ENCODE results near the gene CENPF.

The CENPF gene

DNA sequence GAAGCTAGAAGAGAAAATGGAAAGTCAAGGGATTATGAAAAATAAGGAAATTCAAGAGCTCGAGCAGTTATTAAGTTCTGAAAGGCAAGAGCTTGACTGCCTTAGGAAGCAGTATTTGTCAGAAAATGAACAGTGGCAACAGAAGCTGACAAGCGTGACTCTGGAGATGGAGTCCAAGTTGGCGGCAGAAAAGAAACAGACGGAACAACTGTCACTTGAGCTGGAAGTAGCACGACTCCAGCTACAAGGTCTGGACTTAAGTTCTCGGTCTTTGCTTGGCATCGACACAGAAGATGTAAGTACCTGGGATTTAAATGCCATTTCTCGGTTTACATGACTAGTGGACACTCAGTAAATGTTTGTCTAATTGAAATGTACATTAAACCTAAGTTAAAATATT, 40.0 kb downstream of the CENPF start:
- no peaks in the 10 kb centered on the region for H3K9me3 Mint-ChIP-seq
- no peak overlapping the region for H3K4me3 Mint-ChIP-seq
- intact Hi-C loops (cut with micrococcal nuclease): no loop called here
- no peaks in the 10 kb centered on the region for H3K27me3 Mint-ChIP-seq
- H3K27ac Mint-ChIP-seq: no peak overlapping the region
- H3K36me3 Mint-ChIP-seq (ENCODE audit: low read depth): peaks cover 21% of the 10 kb centered on the region
- no peaks in the 10 kb centered on the region for H3K4me1 Mint-ChIP-seq (ENCODE audit: low read depth)

DNA sequence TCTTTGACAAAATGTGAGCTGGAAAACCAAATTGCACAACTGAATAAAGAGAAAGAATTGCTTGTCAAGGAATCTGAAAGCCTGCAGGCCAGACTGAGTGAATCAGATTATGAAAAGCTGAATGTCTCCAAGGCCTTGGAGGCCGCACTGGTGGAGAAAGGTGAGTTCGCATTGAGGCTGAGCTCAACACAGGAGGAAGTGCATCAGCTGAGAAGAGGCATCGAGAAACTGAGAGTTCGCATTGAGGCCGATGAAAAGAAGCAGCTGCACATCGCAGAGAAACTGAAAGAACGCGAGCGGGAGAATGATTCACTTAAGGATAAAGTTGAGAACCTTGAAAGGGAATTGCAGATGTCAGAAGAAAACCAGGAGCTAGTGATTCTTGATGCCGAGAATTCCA, 42.7 kb downstream of the CENPF start:
- Mint-ChIP-seq H3K4me3 (no peak overlapping the region), H3K27me3 (no peaks in the 10 kb centered on the region)

DNA sequence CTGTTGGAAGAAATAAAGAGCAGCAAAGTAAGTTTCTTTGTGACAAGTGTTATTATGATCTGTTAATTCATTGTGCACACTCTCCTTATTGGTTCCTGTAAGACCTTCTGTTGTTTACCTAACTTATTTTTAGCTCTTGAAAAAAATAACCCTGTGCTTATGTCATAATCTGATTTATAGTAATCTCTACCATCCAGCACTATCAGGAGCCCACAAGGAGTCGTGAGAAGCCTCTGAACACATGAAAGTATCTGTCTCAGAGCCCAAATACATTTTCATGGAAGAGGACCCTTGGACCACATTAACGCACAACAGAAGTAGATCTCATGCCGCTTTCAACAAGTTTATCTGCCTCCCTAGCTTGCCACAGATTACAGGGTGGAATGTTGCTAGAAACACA, 45.8 kb downstream of the CENPF start:
- Mint-ChIP-seq H3K36me3 (ENCODE audit: low read depth) (peaks cover 27% of the 10 kb centered on the region), H3K4me3 (no peak overlapping the region), H3K9me3 (no peaks in the 10 kb centered on the region), H3K4me1 (ENCODE audit: low read depth) (no peaks in the 10 kb centered on the region), H3K27me3 (no peaks in the 10 kb centered on the region), H3K27ac (no peak overlapping the region)
- intact Hi-C loops (cut with micrococcal nuclease): no loop called here

More for the DNA sequence above, 42.7 kb downstream of the CENPF start:
- intact Hi-C loops (cut with micrococcal nuclease): no loop called here
- Mint-ChIP-seq H3K36me3 (ENCODE audit: low read depth) (peaks cover 21% of the 10 kb centered on the region), H3K27ac (no peak overlapping the region), H3K4me1 (ENCODE audit: low read depth) (no peaks in the 10 kb centered on the region), H3K9me3 (no peaks in the 10 kb centered on the region)

DNA sequence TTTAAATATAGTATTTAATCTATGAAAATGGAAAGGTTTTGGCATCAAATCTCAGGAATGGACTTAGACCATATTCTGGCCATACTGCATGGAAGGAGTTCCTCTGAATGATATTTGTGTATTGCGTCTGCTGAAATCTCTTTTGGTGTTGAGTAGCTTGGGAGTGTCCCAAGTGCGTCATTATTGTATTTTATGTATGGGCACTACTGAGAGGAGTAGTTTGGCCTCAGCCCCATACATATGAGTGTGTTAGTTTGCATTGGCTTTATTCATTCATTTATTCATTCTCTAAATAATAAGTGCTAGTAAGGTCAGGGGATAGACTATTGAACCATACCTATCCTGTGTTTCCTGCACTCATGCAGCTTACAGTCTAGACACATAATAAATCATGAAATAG, 46.6 kb downstream of the CENPF start:
- H3K9me3 Mint-ChIP-seq: no peaks in the 10 kb centered on the region
- no peak overlapping the region for H3K27ac Mint-ChIP-seq
- H3K4me1 Mint-ChIP-seq (ENCODE audit: low read depth): no peaks in the 10 kb centered on the region
- intact Hi-C loops (cut with micrococcal nuclease): no loop called here
- no peak overlapping the region for H3K4me3 Mint-ChIP-seq
- H3K36me3 Mint-ChIP-seq (ENCODE audit: low read depth): peaks cover 26% of the 10 kb centered on the region
- H3K27me3 Mint-ChIP-seq: no peaks in the 10 kb centered on the region

DNA sequence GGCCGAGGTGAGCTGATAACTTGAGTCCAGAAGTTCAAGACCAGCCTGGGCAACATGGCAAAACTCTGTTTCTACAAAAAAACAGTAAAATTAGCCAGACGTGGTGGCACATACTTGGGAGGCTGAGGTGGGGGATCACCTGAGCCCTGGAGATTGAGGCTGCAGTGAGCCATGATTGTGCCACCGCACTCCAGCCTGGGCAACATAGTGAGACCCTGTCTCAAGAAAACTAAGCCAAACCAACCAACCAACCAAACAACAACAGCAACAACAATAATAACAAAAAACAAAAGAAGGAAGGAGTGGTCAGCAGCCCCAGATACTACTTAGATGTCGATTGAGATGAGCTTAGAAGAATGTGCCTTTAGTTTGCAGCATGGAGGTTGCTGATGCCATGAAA, 47.7 kb downstream of the CENPF start:
- no peaks in the 10 kb centered on the region for H3K27me3 Mint-ChIP-seq
- H3K36me3 Mint-ChIP-seq (ENCODE audit: low read depth): peaks cover 21% of the 10 kb centered on the region
- intact Hi-C loops (cut with micrococcal nuclease): no loop called here
- no peaks in the 10 kb centered on the region for H3K4me1 Mint-ChIP-seq (ENCODE audit: low read depth)
- no peak overlapping the region for H3K4me3 Mint-ChIP-seq
- H3K27ac Mint-ChIP-seq: no peak overlapping the region
- no peaks in the 10 kb centered on the region for H3K9me3 Mint-ChIP-seq

DNA sequence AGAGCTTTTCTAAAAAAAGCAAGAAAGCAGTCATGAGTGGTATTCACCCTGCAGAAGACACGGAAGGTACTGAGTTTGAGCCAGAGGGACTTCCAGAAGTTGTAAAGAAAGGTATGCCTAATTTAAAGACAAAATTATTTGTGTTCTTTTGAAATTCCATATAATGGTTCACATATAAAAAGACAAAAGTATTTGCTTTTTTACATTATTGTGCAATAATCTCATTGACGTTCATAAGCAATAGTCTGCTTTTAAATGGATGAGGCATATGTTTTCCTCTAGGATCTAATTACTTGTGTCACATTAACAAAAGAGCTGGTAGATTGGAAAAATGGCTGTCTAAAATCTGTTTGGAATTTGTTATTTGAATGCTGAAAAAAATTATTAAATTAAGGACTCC, 54.3 kb downstream of the CENPF start:
- H3K27ac Mint-ChIP-seq: no peak overlapping the region

DNA sequence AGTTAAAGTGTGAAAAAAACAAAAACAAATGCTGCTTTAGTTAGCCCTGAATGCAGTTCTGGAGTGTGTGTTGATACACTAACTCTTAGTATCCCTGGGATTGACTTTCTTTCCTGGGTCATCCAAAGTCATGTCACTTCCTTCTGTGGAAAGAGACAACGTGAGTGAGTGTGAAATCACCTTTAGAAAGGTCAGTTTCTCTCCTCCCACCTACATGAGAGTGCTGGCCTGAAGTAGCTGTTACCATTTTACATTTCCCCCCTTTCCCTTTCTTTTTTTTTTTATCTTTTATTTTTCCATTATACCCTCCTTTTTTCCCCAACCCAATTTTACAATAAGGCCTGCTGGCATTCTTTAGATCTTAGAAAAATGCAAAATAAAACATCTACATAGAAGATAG, 55.2 kb downstream of the CENPF start:
- H3K36me3 Mint-ChIP-seq (ENCODE audit: low read depth): peaks cover 33% of the 10 kb centered on the region
- H3K27me3 Mint-ChIP-seq: no peaks in the 10 kb centered on the region
- H3K9me3 Mint-ChIP-seq: no peaks in the 10 kb centered on the region
- intact Hi-C loops (cut with micrococcal nuclease): no loop called here
- no peaks in the 10 kb centered on the region for H3K4me1 Mint-ChIP-seq (ENCODE audit: low read depth)
- no peak overlapping the region for H3K27ac Mint-ChIP-seq
- H3K4me3 Mint-ChIP-seq: no peak overlapping the region

More for the DNA sequence above, 54.3 kb downstream of the CENPF start:
- intact Hi-C loops (cut with micrococcal nuclease): no loop called here
- Mint-ChIP-seq H3K27me3 (no peaks in the 10 kb centered on the region), H3K4me3 (no peak overlapping the region), H3K36me3 (ENCODE audit: low read depth) (peaks cover 31% of the 10 kb centered on the region), H3K9me3 (no peaks in the 10 kb centered on the region), H3K4me1 (ENCODE audit: low read depth) (no peaks in the 10 kb centered on the region)

DNA sequence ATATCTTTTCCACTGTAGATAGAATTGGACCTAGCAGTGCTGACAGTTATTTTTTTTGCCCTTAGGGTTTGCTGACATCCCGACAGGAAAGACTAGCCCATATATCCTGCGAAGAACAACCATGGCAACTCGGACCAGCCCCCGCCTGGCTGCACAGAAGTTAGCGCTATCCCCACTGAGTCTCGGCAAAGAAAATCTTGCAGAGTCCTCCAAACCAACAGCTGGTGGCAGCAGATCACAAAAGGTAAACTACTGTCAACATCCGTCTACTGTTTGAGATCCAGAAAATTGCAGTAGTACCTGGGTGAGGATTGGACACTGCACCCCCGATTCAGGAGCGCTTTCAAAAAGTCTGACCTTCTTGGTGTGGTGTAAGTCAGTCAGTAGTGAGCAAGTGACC, 55.8 kb downstream of the CENPF start:
- no peaks in the 10 kb centered on the region for H3K4me1 Mint-ChIP-seq (ENCODE audit: low read depth)
- no peak overlapping the region for H3K4me3 Mint-ChIP-seq
- peaks cover 34% of the 10 kb centered on the region for H3K36me3 Mint-ChIP-seq (ENCODE audit: low read depth)
- no peak overlapping the region for H3K27ac Mint-ChIP-seq
- no peaks in the 10 kb centered on the region for H3K9me3 Mint-ChIP-seq
- intact Hi-C loops (cut with micrococcal nuclease): no loop called here
- H3K27me3 Mint-ChIP-seq: no peaks in the 10 kb centered on the region

DNA sequence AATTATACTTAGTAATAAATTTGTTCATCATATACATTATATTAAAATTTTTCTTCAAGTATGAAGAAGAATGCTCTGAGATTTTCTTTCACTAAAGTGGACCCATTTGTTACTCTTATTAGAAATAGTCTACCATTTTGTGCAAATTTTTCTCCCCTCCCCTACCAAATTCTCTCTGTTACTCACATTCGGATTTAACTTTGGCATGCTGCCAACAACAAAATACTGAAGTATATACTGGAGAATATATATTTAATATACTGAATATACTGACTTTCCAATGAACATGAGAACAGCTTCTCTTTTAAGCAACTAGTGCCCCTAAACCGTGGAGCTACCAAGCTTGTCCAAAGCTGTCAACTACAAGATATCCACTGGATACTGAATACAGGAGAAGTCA, 57.2 kb downstream of the CENPF start:
- no peak overlapping the region for H3K27ac Mint-ChIP-seq

DNA sequence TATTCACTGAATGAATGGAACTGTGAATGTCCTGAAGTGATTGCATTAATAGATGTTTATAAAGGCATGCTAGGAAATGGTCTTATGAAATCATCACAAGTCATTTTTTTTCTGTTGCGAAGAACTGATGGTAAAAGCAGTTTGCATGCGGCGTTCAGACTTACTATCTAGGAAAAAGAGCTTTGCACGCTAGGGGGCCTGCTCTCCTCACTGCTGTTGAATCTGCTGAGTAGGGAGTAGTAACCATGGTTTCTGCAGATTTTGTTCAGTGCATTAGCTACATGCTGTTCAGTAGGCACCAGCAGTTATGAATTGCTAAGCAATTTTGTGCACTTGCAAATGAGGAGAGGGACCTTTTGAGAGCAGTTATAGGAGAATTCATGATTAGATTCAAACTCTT, 57.9 kb downstream of the CENPF start:
- intact Hi-C loops (cut with micrococcal nuclease): no loop called here
- Mint-ChIP-seq H3K27ac (no peak overlapping the region), H3K4me1 (ENCODE audit: low read depth) (no peaks in the 10 kb centered on the region), H3K9me3 (no peaks in the 10 kb centered on the region), H3K4me3 (no peak overlapping the region), H3K27me3 (no peaks in the 10 kb centered on the region), H3K36me3 (ENCODE audit: low read depth) (peaks cover 39% of the 10 kb centered on the region)

More for the DNA sequence above, 57.2 kb downstream of the CENPF start:
- H3K27me3 Mint-ChIP-seq: no peaks in the 10 kb centered on the region
- H3K9me3 Mint-ChIP-seq: no peaks in the 10 kb centered on the region
- H3K36me3 Mint-ChIP-seq (ENCODE audit: low read depth): peaks cover 32% of the 10 kb centered on the region
- intact Hi-C loops (cut with micrococcal nuclease): no loop called here
- no peak overlapping the region for H3K4me3 Mint-ChIP-seq
- no peaks in the 10 kb centered on the region for H3K4me1 Mint-ChIP-seq (ENCODE audit: low read depth)

DNA sequence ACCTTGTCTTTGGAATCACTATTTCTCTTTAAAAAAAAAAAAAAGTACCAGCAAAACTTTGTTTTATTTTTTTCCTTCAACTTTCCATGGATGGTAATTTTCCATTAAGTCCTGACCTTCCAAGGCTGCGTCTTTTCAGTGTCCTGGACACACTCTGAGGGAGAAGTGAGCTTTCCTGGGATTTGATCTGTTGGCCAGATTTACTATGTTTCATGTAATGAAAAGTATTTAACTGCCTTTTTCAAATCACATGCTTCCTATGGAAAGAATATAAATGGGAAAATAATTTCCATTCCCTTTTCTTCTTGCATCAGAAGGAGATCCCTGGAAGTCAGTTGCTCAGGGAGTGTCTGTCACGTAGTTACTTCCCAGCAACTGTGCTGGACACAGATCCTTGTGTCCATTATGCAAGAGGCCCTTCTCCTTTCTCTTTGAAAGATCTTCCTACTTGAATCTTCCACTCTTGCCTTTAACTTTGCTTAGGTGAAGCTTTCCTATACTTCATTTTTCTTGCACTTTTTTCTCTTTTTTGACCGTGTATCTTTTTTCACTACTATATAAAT, 59.3 kb downstream of the CENPF start:
- intact Hi-C loops (cut with micrococcal nuclease): no loop called here
- H3K36me3 Mint-ChIP-seq (ENCODE audit: low read depth): peaks cover 30% of the 10 kb centered on the region
- no peak overlapping the region for H3K4me3 Mint-ChIP-seq
- no peaks in the 10 kb centered on the region for H3K27me3 Mint-ChIP-seq
- no peaks in the 10 kb centered on the region for H3K9me3 Mint-ChIP-seq
- H3K4me1 Mint-ChIP-seq (ENCODE audit: low read depth): no peaks in the 10 kb centered on the region
- H3K27ac Mint-ChIP-seq: no peak overlapping the region

DNA sequence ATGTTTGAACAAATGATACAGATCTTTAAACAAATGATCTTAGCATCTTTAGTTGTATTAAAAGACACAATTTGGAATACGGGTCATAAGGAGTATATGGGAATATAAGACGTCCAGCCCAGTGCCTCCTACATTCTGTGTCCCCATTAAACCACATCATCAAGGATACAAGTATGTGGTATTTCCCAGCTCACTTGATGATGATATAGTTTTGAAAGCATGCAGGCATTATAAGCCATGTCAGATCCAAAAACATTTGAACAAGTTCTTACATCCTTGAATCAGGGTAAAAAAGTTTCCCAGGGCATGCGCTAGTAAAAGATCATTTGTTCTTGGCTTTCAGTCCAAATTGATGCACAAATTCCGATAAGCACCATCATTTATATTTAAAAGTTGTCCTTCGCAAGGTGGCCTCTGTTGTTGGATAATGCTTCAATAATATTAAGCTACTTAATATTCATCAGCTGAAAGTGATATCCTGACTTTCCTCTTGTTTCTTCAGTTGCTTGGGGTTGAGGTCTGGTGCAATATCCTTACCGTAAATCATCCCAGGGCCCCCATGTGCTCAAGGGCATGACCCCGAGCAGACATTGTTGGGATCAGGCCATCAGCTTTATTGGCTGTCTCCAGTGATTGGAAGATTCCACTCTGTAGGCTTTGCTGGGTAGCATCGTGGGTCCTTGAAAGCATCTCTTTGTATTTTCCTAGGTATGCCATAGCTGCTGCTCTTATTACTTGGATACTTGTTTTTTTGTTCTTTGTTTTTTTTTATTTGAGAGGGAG, 61.8 kb downstream of the CENPF start:
- Mint-ChIP-seq H3K27ac (no peak overlapping the region), H3K27me3 (no peaks in the 10 kb centered on the region), H3K4me3 (no peak overlapping the region), H3K9me3 (no peaks in the 10 kb centered on the region), H3K4me1 (ENCODE audit: low read depth) (no peaks in the 10 kb centered on the region), H3K36me3 (ENCODE audit: low read depth) (peaks cover 25% of the 10 kb centered on the region)
- intact Hi-C loops (cut with micrococcal nuclease): no loop called here

DNA sequence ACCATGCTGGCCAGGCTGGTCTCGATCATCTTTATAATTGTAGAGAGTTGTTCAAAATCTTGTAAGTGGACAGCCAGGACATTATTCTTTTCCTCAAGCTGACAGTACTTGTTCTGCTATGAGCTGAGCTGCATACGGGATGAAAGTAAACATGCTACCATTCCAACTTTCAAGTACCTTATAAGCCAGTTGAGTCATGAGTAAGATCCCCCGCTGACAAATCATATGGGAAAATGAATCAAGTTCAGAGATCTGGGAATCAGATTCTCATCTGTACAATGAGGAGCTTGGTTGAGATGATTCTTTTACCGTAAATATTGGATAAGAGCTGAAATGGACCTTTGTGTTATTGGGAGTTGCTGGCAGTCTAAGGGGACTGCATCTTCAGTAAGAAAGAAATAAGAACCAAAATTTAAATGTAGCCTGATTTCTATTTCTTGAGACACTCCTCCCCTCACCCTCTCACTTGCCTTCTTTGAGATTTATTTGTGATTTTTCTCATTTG, 62.7 kb downstream of the CENPF start:
- H3K36me3 Mint-ChIP-seq (ENCODE audit: low read depth): peaks cover 25% of the 10 kb centered on the region
- no peak overlapping the region for H3K27ac Mint-ChIP-seq
- intact Hi-C loops (cut with micrococcal nuclease): no loop called here
- H3K27me3 Mint-ChIP-seq: no peaks in the 10 kb centered on the region
- H3K4me3 Mint-ChIP-seq: no peak overlapping the region
- no peaks in the 10 kb centered on the region for H3K4me1 Mint-ChIP-seq (ENCODE audit: low read depth)
- H3K9me3 Mint-ChIP-seq: no peaks in the 10 kb centered on the region

DNA sequence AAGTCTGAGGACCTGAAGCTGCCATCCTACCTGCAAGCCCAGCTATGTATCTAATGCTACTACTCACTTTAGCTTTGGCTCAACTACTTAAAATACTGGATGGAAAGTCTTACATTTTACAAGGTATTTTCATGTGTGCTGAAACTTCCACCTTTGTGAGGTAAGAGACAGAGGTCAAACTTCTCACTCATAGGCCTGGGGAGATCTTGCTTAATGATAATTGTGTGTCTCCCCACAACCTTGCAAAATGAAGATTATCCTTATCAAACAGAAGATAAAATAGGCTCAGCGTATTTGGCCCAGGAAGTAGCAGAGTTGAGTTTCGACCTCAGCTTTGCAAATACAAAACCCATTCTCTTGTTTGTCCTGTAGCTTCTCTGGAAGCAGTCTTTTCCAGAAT, 63.7 kb downstream of the CENPF start:
- Mint-ChIP-seq H3K27ac (no peak overlapping the region), H3K36me3 (ENCODE audit: low read depth) (peaks cover 25% of the 10 kb centered on the region), H3K4me1 (ENCODE audit: low read depth) (no peaks in the 10 kb centered on the region), H3K27me3 (no peaks in the 10 kb centered on the region), H3K4me3 (no peak overlapping the region), H3K9me3 (no peaks in the 10 kb centered on the region)
- intact Hi-C loops (cut with micrococcal nuclease): no loop called here

DNA sequence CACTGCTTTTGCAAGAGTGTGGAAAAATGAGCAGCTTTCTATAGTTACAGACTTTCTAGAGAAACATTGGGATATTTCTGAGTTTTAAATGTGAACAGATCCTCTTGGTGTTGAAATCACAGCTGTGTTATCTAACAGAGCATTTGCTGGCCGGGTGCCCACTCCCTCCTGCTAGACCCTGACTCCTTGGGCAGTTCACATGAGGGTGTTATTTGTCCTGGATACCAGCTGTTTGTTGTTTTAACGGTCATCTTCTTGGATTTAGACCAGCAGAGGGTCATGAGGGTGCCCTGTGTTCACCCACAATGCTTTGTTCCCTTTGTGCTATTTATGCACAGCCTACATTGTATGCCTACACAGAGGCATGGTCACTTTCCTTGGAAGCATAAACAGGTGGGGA, 67.1 kb downstream of the CENPF start:
- Mint-ChIP-seq H3K9me3 (no peaks in the 10 kb centered on the region), H3K27me3 (peaks cover 1% of the 10 kb centered on the region), H3K4me3 (no peak overlapping the region), H3K36me3 (ENCODE audit: low read depth) (peaks cover 17% of the 10 kb centered on the region), H3K27ac (no peak overlapping the region), H3K4me1 (ENCODE audit: low read depth) (no peaks in the 10 kb centered on the region)
- intact Hi-C loops (cut with micrococcal nuclease): no loop called here

Data from dendritic cell treated with granulocyte-macrophage colony-stimulating factor and Interleukin-4, amounts not matched to agents 40 ng/mL and 50 ng/mL, for 4 days (primary cell).